ENCODE results near the gene GGT7. TPM values are rescaled to one million over a fixed set of nuclear protein-coding genes. Genes with fewer than 3 reads are reported as not detected.
A peak's percentile ranks its signal among the peaks of the same experiment; 100 is the strongest.

Gene GGT7
- total and polyA plus RNA-seq, 9 of the 15 experiments (the other 6 are each of a cell fraction or from before 2014, with no cell fraction given): 0.04 to 18.3 (median 5.9) TPM

DNA sequence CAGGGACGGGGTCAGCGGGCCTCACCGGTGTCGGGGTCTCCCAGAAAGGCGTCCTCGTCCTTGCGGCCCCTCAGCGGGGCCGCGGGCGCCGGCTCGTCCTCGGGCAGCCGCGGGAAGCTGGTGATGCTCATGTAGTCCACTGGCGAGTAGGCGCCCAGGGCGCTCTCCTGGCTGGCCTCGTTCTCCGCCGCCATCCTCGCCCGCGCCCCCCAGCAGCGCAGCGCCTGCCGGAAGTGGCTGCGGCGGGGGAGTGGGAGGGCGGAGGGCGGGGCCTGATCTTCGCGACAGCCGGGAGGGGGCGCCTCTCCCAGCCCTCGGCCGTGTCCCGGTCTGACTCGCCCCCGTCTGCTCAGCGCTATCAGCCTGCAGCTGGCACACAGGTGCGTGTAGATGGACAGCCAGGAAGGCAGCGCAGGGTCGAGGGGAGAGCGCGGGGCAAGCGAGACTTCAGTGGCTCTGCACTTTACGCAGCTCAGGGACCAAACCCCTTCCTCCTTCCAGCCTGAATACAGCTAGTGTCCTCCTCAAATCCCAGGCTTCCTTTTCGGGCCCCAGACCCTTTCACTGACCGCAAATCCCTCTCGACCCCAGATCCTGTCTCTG lies at the start of gene GGT7 (continued):
- TF ChIP-seq PATZ1 (CRISPR knock-in tag; IDR thresholded peaks at IDR 0.05; ENCODE audit: borderline replicate concordance) (no peak), FOXP1 (CRISPR knock-in tag; IDR thresholded peaks at IDR 0.05) (0 out of 2 replicates have a peak, but pooled peaks have one; percentile 66), KHSRP (IDR thresholded peaks at IDR 0.05) (no peak), ZBTB26 (CRISPR knock-in tag; IDR thresholded peaks at IDR 0.05) (no peak), NR1H2 (CRISPR knock-in tag; IDR thresholded peaks at IDR 0.05) (peak; percentile 61; the same call in 1 of the 2 replicates), MAFF (IDR thresholded peaks at IDR 0.05; ENCODE audit: low read length) (no peak), MLLT1 (IDR thresholded peaks at IDR 0.05) (no peak), ZKSCAN1 (IDR thresholded peaks at IDR 0.05; ENCODE audit: low read depth, low read length) (no peak), ZNF644 (tag; IDR thresholded peaks at IDR 0.05; ENCODE audit: low read depth) (no peak), SUPT5H (IDR thresholded peaks at IDR 0.05) (peak; percentile 64), PHB (CRISPR knock-in tag; IDR thresholded peaks at IDR 0.05) (no peak)
- TF ChIP-seq, protein P1, sequence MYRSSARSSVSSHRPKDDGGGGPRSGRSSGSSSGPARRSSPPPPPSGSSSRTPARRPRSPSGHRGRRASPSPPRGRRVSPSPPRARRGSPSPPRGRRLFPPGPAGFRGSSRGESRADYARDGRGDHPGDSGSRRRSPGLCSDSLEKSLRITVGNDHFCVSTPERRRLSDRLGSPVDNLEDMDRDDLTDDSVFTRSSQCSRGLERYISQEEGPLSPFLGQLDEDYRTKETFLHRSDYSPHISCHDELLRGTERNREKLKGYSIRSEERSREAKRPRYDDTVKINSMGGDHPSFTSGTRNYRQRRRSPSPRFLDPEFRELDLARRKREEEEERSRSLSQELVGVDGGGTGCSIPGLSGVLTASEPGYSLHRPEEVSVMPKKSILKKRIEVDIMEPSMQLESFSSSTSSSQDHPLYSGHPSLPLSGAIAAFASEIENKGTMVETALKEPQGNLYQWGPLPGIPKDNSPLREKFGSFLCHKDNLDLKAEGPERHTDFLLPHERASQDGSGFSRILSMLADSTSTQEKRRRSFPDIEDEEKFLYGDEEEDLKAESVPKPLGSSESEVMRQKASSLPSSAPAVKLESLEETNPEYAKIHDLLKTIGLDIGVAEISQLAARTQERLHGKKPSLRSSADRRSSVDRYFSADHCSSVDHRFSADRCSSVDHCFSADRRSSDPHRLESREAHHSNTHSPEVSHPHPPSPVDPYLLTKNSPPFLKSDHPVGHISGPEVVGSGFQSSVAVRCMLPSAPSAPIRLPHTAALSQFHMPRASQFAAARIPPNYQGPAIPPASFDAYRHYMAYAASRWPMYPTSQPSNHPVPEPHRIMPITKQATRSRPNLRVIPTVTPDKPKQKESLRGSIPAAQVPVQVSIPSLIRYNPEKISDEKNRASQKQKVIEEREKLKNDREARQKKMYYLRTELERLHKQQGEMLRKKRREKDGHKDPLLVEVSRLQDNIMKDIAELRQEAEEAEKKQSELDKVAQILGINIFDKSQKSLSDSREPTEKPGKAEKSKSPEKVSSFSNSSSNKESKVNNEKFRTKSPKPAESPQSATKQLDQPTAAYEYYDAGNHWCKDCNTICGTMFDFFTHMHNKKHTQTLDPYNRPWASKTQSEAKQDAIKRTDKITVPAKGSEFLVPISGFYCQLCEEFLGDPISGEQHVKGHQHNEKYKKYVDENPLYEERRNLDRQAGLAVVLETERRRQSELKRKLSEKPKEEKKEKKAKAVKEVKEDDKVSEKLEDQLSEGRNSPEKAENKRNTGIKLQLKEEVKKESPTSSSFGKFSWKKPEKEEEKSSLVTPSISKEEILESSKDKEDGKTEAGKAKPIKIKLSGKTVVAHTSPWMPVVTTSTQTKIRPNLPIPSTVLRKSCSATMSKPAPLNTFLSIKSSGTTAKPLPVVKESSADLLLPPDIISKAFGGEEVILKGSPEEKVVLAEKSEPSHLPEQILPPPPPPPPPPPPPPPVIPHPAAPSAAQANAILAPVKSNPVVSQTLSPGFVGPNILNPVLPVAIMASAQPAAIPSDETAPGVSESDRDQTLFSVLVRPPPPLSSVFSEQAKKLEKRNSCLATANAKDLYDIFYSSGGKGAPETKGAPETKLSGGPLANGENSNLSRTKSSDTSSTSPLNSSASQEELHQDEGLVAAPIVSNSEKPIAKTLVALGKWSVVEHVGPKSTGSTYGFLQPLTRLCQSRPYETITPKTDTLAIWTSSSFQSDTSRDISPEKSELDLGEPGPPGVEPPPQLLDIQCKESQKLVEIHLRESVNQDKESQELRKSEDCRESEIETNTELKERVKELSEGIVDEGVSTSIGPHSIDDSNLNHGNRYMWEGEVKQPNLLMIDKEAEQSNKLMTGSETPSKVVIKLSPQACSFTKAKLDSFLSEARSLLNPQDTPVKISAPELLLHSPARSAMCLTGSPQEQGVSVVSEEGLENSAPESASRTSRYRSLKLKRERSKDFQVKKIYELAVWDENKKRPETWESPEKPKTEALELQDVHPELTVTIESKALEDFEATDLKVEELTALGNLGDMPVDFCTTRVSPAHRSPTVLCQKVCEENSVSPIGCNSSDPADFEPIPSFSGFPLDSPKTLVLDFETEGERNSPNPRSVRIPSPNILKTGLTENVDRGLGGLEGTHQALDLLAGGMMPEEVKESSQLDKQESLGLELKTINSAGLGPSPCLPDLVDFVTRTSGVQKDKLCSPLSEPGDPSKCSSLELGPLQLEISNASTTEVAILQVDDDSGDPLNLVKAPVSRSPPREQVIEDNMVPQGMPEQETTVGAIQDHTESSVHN (IDR thresholded peaks at IDR 0.05; ENCODE audit: borderline replicate concordance in 1 of 2, low read depth in 1 of 2): no peak
- TF ChIP-seq, protein P2, sequence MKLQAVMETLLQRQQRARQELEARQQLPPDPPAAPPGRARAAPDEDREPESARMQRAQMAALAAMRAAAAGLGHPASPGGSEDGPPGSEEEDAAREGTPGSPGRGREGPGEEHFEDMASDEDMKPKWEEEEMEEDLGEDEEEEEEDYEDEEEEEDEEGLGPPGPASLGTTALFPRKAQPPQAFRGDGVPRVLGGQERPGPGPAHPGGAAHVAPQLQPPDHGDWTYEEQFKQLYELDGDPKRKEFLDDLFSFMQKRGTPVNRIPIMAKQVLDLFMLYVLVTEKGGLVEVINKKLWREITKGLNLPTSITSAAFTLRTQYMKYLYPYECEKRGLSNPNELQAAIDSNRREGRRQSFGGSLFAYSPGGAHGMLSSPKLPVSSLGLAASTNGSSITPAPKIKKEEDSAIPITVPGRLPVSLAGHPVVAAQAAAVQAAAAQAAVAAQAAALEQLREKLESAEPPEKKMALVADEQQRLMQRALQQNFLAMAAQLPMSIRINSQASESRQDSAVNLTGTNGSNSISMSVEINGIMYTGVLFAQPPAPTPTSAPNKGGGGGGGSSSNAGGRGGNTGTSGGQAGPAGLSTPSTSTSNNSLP (IDR thresholded peaks at IDR 0.05; ENCODE audit: borderline replicate concordance, low read depth, low read length): no peak
